Ovary (tissue), 3 donors: ENCODE measurements around the gene ARHGAP27.

Source experiments
- EP300 ChIP-seq: sonication (generic); formaldehyde crosslinking; IDR thresholded peaks from one replicate; pipeline ENCODE4 v1.6.1; 2017; ENCODE audit warnings: antibody characterized with exemption
- POLR2A ChIP-seq: fragments of 450-650 bp; IDR thresholded peaks from one replicate; pipeline ENCODE4 v1.6.1; 2017; ENCODE audit warnings: antibody characterized with exemption, mild to moderate bottlenecking, moderate library complexity
- TF ChIP-seq, protein P1 (sequence below), 3 donors: fragments of 450-650 bp in 2 of 3; fragments of 200-600 bp in 1 of 3; IDR thresholded peaks; one replicate each; pipeline versions ENCODE4 v1.5.1 to v1.8.0; 2016 to 2022; ENCODE audit warnings: antibody characterized with exemption in 3 of 3, mild to moderate bottlenecking in 1 of 3
- donor health status: DM: no; HTN: no; CAD: no.

GRCh38 chr17:45361976-45362375 is 70.7 kb downstream of the ARHGAP27 start:
- TF ChIP-seq, protein P1, sequence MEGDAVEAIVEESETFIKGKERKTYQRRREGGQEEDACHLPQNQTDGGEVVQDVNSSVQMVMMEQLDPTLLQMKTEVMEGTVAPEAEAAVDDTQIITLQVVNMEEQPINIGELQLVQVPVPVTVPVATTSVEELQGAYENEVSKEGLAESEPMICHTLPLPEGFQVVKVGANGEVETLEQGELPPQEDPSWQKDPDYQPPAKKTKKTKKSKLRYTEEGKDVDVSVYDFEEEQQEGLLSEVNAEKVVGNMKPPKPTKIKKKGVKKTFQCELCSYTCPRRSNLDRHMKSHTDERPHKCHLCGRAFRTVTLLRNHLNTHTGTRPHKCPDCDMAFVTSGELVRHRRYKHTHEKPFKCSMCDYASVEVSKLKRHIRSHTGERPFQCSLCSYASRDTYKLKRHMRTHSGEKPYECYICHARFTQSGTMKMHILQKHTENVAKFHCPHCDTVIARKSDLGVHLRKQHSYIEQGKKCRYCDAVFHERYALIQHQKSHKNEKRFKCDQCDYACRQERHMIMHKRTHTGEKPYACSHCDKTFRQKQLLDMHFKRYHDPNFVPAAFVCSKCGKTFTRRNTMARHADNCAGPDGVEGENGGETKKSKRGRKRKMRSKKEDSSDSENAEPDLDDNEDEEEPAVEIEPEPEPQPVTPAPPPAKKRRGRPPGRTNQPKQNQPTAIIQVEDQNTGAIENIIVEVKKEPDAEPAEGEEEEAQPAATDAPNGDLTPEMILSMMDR (IDR thresholded peaks at IDR 0.05), result no peak
- no peak for TF ChIP-seq POLR2A
- no peak for TF ChIP-seq EP300
